HEK293 (cell line): Measurements from ENCODE around the gene PVRIG.
"Not testable (repeated sequence)": the region's sequence is repeated elsewhere in the genome, so short reads cannot be mapped to it uniquely, and the experiment has no call there.

Experiments
- BCL11A ChIP-seq: fragments of 450-650 bp; formaldehyde crosslinking; IDR thresholded peaks from 2 replicates; pipeline ENCODE4 v1.5.1; 2016; ENCODE audit warnings: low read depth, missing biosample characterization, missing genetic modification characterization
- ZBTB17 ChIP-seq: fragments of 450-650 bp; formaldehyde crosslinking; IDR thresholded peaks from 2 replicates; pipeline ENCODE4 v1.5.1; 2016; ENCODE audit warnings: missing biosample characterization, missing genetic modification characterization
- TF ChIP-seq, protein P1 (sequence below): fragments of 450-650 bp; formaldehyde crosslinking; IDR thresholded peaks from 2 replicates; pipeline ENCODE4 v1.5.1; 2016; ENCODE audit warnings: missing biosample characterization, missing genetic modification characterization
- TF ChIP-seq, protein P2 (sequence below): fragments of 450-650 bp; formaldehyde crosslinking; IDR thresholded peaks from 2 replicates; pipeline ENCODE4 v1.5.1; 2016; ENCODE audit warnings: missing biosample characterization, missing genetic modification characterization

DNA sequence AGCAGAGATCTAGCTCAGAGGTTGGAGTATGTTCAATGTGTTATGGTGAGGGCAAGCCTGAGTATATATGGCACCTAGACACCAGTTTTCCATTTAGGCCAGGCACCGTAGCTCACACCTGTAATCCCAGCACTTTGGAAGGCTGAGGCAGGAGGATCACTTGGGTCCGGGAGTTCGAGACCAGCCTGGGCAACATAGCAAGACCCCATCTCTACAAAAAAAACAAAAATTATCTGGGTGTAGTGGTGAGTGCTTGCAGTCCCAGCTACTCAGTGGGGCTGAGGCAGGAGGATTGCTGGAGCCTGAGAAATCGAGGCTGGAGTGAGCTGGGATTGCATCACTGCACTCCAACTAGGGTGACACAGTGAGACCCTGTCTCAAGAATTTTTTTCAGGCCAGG, 43.1 kb downstream of the PVRIG start:
- TF ChIP-seq BCL11A (tag by site-specific recombination); ZBTB17: not testable (repeated sequence)
- TF ChIP-seq, protein P1, sequence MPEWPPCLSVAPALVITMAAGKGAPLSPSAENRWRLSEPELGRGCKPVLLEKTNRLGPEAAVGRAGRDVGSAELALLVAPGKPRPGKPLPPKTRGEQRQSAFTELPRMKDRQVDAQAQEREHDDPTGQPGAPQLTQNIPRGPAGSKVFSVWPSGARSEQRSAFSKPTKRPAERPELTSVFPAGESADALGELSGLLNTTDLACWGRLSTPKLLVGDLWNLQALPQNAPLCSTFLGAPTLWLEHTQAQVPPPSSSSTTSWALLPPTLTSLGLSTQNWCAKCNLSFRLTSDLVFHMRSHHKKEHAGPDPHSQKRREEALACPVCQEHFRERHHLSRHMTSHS (tag by site-specific recombination), result not testable (repeated sequence)
- TF ChIP-seq, protein P2, sequence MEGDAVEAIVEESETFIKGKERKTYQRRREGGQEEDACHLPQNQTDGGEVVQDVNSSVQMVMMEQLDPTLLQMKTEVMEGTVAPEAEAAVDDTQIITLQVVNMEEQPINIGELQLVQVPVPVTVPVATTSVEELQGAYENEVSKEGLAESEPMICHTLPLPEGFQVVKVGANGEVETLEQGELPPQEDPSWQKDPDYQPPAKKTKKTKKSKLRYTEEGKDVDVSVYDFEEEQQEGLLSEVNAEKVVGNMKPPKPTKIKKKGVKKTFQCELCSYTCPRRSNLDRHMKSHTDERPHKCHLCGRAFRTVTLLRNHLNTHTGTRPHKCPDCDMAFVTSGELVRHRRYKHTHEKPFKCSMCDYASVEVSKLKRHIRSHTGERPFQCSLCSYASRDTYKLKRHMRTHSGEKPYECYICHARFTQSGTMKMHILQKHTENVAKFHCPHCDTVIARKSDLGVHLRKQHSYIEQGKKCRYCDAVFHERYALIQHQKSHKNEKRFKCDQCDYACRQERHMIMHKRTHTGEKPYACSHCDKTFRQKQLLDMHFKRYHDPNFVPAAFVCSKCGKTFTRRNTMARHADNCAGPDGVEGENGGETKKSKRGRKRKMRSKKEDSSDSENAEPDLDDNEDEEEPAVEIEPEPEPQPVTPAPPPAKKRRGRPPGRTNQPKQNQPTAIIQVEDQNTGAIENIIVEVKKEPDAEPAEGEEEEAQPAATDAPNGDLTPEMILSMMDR (tag by site-specific recombination), result not testable (repeated sequence)
